ENCODE results near the gene NUP210L.

Gene NUP210L

GRCh38 chr1:153959454-153959853 lies 195.4 kb downstream of the NUP210L start:
- TF ChIP-seq CTCF (IDR thresholded peaks at IDR 0.05; ENCODE audit: extremely low read depth, missing control alignments), result no peak
- DNase-seq (ENCODE audit: low spot score), result no peak

GRCh38 chr1:153958961-153959260 lies 196.0 kb downstream of the NUP210L start:
- DNase-seq (ENCODE audit: low spot score), result no peak
- TF ChIP-seq CTCF (IDR thresholded peaks at IDR 0.05; ENCODE audit: extremely low read depth, missing control alignments), result no peak

- DNase-seq (ENCODE audit: low spot score), result peak; percentile 97
- peak; percentile 1 for TF ChIP-seq CTCF (IDR thresholded peaks at IDR 0.05; ENCODE audit: extremely low read depth, missing control alignments)
These were observed 196.5 kb downstream of the NUP210L start, which contains the start of gene CRTC2 for GRCh38 chr1:153958111-153958960. Gene CRTC2, minus strand, starts transcription at chr1:153958612. Its CDS starts 115 bp downstream, at chr1:153958497.

GRCh38 chr1:153957744-153958110 lies 197.1 kb downstream of the NUP210L start:
- DNase-seq (ENCODE audit: low spot score), result peak; percentile 71

GRCh38 chr1:153956997-153957715 lies 197.7 kb downstream of the NUP210L start:
- DNase-seq (ENCODE audit: low spot score), result no peak
- no peak for TF ChIP-seq CTCF (IDR thresholded peaks at IDR 0.05; ENCODE audit: extremely low read depth, missing control alignments)

More at GRCh38 chr1:153957744-153958110, 197.1 kb downstream of the NUP210L start:
- no peak for TF ChIP-seq CTCF (IDR thresholded peaks at IDR 0.05; ENCODE audit: extremely low read depth, missing control alignments)

- TF ChIP-seq CTCF (IDR thresholded peaks at IDR 0.05; ENCODE audit: extremely low read depth, missing control alignments), result no peak
- DNase-seq (ENCODE audit: low spot score), result no peak
These were observed 200.0 kb downstream of the NUP210L start for GRCh38 chr1:153954826-153955225.

- DNase-seq (ENCODE audit: low spot score), result no peak
- no peak for TF ChIP-seq CTCF (IDR thresholded peaks at IDR 0.05; ENCODE audit: extremely low read depth, missing control alignments)
These were observed 201.0 kb downstream of the NUP210L start for GRCh38 chr1:153953859-153954365.

Measured in GM20000 (cell line).